GM19238 (cell line): ENCODE data around the gene SAXO1.
"Not testable (repeated sequence)": the region's sequence is repeated elsewhere in the genome, so short reads cannot be mapped to it uniquely, and the experiment has no call there.

ENCODE experiments used
- DNase-seq: peaks from one replicate; pipeline ENCODE4 v3.0.0; 2011; ENCODE audit warnings: low spot score; ENCODE audit not compliant: insufficient read length

The SAXO1 gene

GRCh38 chr9:18999173-18999785 is 33.7 kb downstream of the SAXO1 start:
- DNase-seq: no peak

GRCh38 chr9:18997151-18997550 is 35.9 kb downstream of the SAXO1 start:
- no peak for DNase-seq

- DNase-seq: no peak
Observed at GRCh38 chr9:18996211-18996610, 36.8 kb downstream of the SAXO1 start.

GRCh38 chr9:18994263-18994916 is 38.6 kb downstream of the SAXO1 start:
- DNase-seq: no peak

GRCh38 chr9:18991197-18991596 is 41.8 kb downstream of the SAXO1 start:
- not testable (repeated sequence) for DNase-seq

GRCh38 chr9:18990494-18990893 is 42.5 kb downstream of the SAXO1 start:
- DNase-seq: no peak

- no peak for DNase-seq
Observed at GRCh38 chr9:18989865-18990264, 43.1 kb downstream of the SAXO1 start.

- no peak for DNase-seq
Observed at GRCh38 chr9:18989097-18989496, 43.9 kb downstream of the SAXO1 start.

GRCh38 chr9:18988003-18988402 is 45.0 kb downstream of the SAXO1 start:
- no peak for DNase-seq

GRCh38 chr9:18985996-18986395 is 47.0 kb downstream of the SAXO1 start:
- no peak for DNase-seq

GRCh38 chr9:18985464-18985951 is 47.5 kb downstream of the SAXO1 start:
- DNase-seq: no peak

GRCh38 chr9:18982262-18982620 is 50.8 kb downstream of the SAXO1 start:
- no peak for DNase-seq

- no peak for DNase-seq
Observed at GRCh38 chr9:18981476-18982261, 51.3 kb downstream of the SAXO1 start.

- no peak for DNase-seq
Observed at GRCh38 chr9:18980189-18980588, 52.8 kb downstream of the SAXO1 start.

GRCh38 chr9:18979367-18979766 is 53.6 kb downstream of the SAXO1 start:
- DNase-seq: no peak

GRCh38 chr9:18978188-18978587 is 54.8 kb downstream of the SAXO1 start:
- DNase-seq: no peak

GRCh38 chr9:18976709-18977531 is 56.1 kb downstream of the SAXO1 start:
- no peak for DNase-seq

GRCh38 chr9:18976221-18976708 is 56.7 kb downstream of the SAXO1 start:
- no peak for DNase-seq

- DNase-seq: no peak
Observed at GRCh38 chr9:18973348-18973747, 59.7 kb downstream of the SAXO1 start.

- DNase-seq: no peak
Observed at GRCh38 chr9:18972675-18973074, 60.3 kb downstream of the SAXO1 start.

- DNase-seq: no peak
Observed at GRCh38 chr9:18971909-18972308, 61.1 kb downstream of the SAXO1 start.
